NB4 (cell line): ENCODE measurements around the gene DMGDH.

Experiments used
- MYC ChIP-seq: IDR thresholded peaks from 2 replicates; pipeline ENCODE4 v1.6.1; 2011; ENCODE audit warnings: low read depth, low read length
- POLR2A ChIP-seq: IDR thresholded peaks from 2 replicates; pipeline ENCODE4 v1.6.1; 2011; ENCODE audit warnings: mild to moderate bottlenecking; ENCODE audit not compliant: insufficient read length; ENCODE audit errors: extremely low read depth
- TF ChIP-seq, protein P1 (sequence below): IDR thresholded peaks from one replicate; pipeline ENCODE4 v1.5.1; 2012; ENCODE audit warnings: low read depth, low read length
- TF ChIP-seq, protein P2 (sequence below): IDR thresholded peaks from 2 replicates; pipeline ENCODE4 v1.6.1; 2011; ENCODE audit warnings: low read depth, low read length

DNA sequence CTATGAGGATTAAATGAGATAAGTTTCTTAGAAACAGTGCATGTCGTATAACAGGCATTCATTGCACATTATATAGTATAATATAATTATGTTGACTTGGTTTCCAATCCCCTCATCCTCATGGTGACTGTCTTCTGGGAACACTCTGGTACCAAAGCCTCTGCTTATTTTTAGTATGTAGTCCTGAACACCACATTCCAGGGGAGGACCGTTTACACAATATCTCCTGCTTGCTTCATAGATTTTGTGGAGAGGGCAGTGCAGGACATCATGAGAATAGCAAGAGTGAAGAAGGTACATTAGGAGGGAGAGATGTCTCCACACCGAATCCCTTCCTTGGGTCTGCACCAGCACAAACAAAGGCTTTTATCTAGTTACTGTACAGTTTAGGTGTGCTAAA is 21.6 kb upstream of the DMGDH start:
- TF ChIP-seq, protein P1, sequence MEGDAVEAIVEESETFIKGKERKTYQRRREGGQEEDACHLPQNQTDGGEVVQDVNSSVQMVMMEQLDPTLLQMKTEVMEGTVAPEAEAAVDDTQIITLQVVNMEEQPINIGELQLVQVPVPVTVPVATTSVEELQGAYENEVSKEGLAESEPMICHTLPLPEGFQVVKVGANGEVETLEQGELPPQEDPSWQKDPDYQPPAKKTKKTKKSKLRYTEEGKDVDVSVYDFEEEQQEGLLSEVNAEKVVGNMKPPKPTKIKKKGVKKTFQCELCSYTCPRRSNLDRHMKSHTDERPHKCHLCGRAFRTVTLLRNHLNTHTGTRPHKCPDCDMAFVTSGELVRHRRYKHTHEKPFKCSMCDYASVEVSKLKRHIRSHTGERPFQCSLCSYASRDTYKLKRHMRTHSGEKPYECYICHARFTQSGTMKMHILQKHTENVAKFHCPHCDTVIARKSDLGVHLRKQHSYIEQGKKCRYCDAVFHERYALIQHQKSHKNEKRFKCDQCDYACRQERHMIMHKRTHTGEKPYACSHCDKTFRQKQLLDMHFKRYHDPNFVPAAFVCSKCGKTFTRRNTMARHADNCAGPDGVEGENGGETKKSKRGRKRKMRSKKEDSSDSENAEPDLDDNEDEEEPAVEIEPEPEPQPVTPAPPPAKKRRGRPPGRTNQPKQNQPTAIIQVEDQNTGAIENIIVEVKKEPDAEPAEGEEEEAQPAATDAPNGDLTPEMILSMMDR: no peak
- TF ChIP-seq POLR2A (no peak), MYC (no peak)
- TF ChIP-seq, protein P2, sequence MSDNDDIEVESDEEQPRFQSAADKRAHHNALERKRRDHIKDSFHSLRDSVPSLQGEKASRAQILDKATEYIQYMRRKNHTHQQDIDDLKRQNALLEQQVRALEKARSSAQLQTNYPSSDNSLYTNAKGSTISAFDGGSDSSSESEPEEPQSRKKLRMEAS: no peak
